Activated naive CD8-positive, alpha-beta T cell treated with anti-CD3 and anti-CD28 coated beads, Interleukin-2, amount 50 U/mL, for 16 hours (primary cell): Measurements from ENCODE around the gene GPC6.

Experiments
- DNase-seq: peaks from one replicate; pipeline ENCODE4 v3.0.0-alpha.2; 2020; ENCODE audit warnings: low read depth, low spot score

Gene GPC6

GRCh38 chr13:94344126-94344818 lies 1117.7 kb downstream of the GPC6 start:
- no peak for DNase-seq

GRCh38 chr13:94345374-94346195 lies 1119.0 kb downstream of the GPC6 start:
- no peak for DNase-seq

- no peak for DNase-seq
Observed at GRCh38 chr13:94346261-94347019, 1119.8 kb downstream of the GPC6 start.

- no peak for DNase-seq
Observed at GRCh38 chr13:94351292-94351990, 1124.8 kb downstream of the GPC6 start.

DNA sequence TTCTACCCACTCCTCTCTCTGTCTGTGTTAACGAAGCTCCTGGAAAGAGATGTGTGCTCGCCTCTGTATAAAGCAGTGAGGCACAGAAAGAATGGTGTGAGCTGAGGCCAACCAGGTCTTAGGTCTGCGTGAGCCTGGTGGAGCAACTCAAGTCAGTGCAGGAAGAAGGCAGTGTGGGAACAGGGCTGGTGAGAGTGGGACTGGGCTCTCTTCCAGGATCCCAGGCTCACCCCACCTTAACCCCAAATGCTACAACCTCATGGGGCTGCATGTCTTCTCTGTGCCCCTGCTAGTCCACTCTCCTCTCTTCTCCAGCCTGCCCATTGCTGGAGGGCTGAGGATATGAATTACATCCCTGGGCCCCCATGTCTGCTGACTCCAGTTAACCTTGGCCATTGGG lies 1125.5 kb downstream of the GPC6 start:
- DNase-seq = no peak

- DNase-seq = no peak
Observed at GRCh38 chr13:94353167-94353710, 1126.6 kb downstream of the GPC6 start.

GRCh38 chr13:94359875-94360274 lies 1133.3 kb downstream of the GPC6 start:
- no peak for DNase-seq

- peak; percentile 52 for DNase-seq
Observed at GRCh38 chr13:94362411-94362909, 1135.9 kb downstream of the GPC6 start.

DNA sequence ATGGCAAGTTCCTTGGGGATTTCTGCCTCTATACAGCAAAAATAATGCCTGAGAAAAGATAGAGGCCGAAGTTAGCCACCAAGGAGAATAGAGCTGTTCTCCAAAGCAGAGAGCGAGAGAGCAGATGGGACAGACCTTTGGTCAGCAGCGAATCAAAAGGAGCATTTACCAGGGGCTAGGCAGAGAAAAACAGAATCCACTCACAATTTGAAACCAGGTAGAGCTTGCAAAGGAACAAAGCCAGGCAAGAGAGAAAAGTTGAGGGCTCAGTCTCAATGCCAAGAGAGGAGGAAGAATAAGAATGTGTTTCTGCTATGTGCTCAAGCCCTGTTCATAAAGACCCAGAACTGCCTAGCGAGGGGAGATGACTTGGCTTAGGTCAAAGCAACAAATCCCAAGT lies 1140.1 kb downstream of the GPC6 start:
- no peak for DNase-seq

GRCh38 chr13:94369972-94370436 lies 1143.4 kb downstream of the GPC6 start:
- no peak for DNase-seq

- DNase-seq = no peak
Observed at GRCh38 chr13:94371855-94372254, 1145.2 kb downstream of the GPC6 start.

DNA sequence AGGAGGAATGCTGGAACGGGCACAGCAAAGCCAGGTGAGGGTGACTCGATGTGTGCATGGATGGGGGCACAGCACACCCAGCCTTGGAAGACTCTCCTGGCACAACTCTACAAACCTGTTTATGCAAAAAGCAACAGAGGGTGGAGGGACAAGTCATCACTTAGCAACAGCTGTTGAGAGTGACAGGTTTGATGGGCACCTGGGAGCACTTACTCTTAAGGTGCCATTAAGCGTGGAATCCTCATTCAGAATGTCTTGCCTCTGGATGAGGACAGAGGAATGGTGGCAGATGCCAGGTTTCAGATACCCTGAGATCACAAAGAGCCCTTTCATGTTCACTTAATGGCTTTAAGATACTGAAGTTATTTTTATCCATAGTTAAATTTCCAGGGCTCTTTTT lies 1155.9 kb downstream of the GPC6 start:
- DNase-seq = no peak

GRCh38 chr13:94382960-94383359 lies 1156.4 kb downstream of the GPC6 start:
- no peak for DNase-seq

GRCh38 chr13:94384231-94384905 lies 1157.8 kb downstream of the GPC6 start:
- DNase-seq = no peak

- DNase-seq = no peak
Observed at GRCh38 chr13:94387047-94387446, 1160.4 kb downstream of the GPC6 start.

DNA sequence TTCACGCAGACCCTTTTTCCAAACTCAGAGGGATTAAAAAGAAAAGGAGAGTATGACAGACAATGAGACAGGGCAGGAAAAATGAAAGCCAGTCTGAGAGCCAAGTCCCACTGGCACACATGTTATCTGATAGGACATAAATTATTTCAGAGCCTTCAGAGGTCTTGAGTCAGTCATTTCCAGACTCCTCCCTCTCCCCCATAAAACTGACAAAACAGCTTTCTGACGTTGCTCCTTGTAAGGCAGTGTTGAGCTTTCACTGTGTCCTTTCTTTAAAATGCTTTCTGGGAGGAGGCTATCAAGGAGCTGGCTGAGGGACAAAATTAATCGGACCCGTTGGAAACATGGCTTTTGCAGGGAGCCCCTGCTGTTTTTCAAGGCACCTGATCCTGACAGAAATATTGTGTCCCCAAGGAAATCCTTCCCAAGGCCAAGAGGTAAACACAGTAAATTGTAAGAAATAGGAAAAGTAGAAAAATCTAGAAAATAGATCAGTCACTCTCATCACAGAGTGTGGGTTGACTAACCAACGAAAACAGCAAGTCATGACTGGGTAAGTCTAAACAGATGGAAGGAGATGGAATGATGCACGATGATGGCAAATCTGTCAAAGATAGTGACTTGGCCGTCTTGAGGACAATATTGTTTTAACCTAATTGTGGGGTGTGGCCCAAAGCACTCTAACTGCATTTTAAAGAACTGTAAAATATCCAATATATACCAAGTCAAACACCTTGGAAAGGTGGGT lies 1163.2 kb downstream of the GPC6 start:
- no peak for DNase-seq

- no peak for DNase-seq
Observed at GRCh38 chr13:94390881-94391280, 1164.3 kb downstream of the GPC6 start.

- DNase-seq = no peak
Observed at GRCh38 chr13:94394723-94395122, 1168.1 kb downstream of the GPC6 start.

DNA sequence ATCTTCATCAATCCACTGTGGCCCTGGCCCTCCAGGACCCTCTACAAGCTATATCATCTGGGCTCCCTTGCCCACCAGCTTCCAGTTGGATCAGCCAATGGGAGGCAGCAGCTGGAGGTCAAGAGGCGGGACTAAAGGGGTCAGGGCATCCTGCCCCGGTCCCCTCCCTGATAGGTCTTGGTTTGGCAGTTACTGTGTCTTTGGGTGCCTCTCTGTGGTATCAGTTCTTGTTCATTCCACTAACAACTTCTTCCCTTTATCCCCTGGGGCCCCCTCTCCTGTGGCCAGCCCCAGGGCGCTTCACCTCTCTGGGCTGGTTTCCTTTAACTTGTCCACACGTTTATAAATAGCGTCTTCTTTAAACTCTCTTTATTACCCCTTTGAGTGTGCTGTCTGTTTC lies 1169.3 kb downstream of the GPC6 start:
- no peak for DNase-seq

GRCh38 chr13:94399812-94400211 lies 1173.2 kb downstream of the GPC6 start:
- no peak for DNase-seq
